GM18909 (cell line): ENCODE results near the gene ENTPD1.
"Not testable (repeated sequence)": the region's sequence is repeated elsewhere in the genome, so short reads cannot be mapped to it uniquely, and the experiment has no call there.

ENCODE experiments used
- ATAC-seq: cut with Tn5 transposase; IDR thresholded peaks from one replicate; pipeline ENCODE4 v1.9.1; 2021; ENCODE audit warnings: mild to moderate bottlenecking; ENCODE audit not compliant: unreplicated experiment, poor library complexity

Gene ENTPD1

GRCh38 chr10:95860166-95860940, 104.4 kb downstream of the ENTPD1 start:
- ATAC-seq: no peak

GRCh38 chr10:95861386-95861785, 105.4 kb downstream of the ENTPD1 start:
- ATAC-seq: no peak

- ATAC-seq: peak; percentile 92
These were observed 109.2 kb downstream of the ENTPD1 start for GRCh38 chr10:95864906-95865813.

GRCh38 chr10:95865814-95866466, 110.0 kb downstream of the ENTPD1 start:
- no peak for ATAC-seq

- ATAC-seq: no peak
These were observed 110.5 kb downstream of the ENTPD1 start for GRCh38 chr10:95866467-95866842.

- ATAC-seq: no peak
These were observed 111.9 kb downstream of the ENTPD1 start for GRCh38 chr10:95867866-95868265.

GRCh38 chr10:95872158-95872711, 116.3 kb downstream of the ENTPD1 start:
- ATAC-seq: no peak

GRCh38 chr10:95873139-95873538, 117.2 kb downstream of the ENTPD1 start:
- ATAC-seq: no peak

GRCh38 chr10:95873651-95874050, 117.7 kb downstream of the ENTPD1 start:
- no peak for ATAC-seq

- ATAC-seq: not testable (repeated sequence)
These were observed 118.8 kb downstream of the ENTPD1 start for GRCh38 chr10:95874783-95875182.

GRCh38 chr10:95876756-95877155, 120.8 kb downstream of the ENTPD1 start:
- no peak for ATAC-seq

GRCh38 chr10:95877881-95878280, 121.9 kb downstream of the ENTPD1 start:
- ATAC-seq: peak; percentile 50

GRCh38 chr10:95880704-95881103, 124.7 kb downstream of the ENTPD1 start:
- peak; percentile 60 for ATAC-seq

GRCh38 chr10:95881316-95881715, 125.4 kb downstream of the ENTPD1 start:
- no peak for ATAC-seq

- no peak for ATAC-seq
These were observed 133.9 kb downstream of the ENTPD1 start for GRCh38 chr10:95889830-95890229.

- ATAC-seq: no peak
These were observed 140.3 kb downstream of the ENTPD1 start for GRCh38 chr10:95896071-95896850.

GRCh38 chr10:95905897-95906580, 150.1 kb downstream of the ENTPD1 start:
- ATAC-seq: not testable (repeated sequence)

- peak; percentile 38 for ATAC-seq
These were observed 150.9 kb downstream of the ENTPD1 start for GRCh38 chr10:95906677-95907455.
